ENCODE measurements around the gene C1orf159.
"Not testable (repeated sequence)": the region's sequence is repeated elsewhere in the genome, so short reads cannot be mapped to it uniquely, and the experiment has no call there.

The C1orf159 gene

GRCh38 chr1:1157426-1157913, 41.6 kb upstream of the C1orf159 start:
- Histone ChIP-seq H3K27me3 (peaks cover 6% of the 10 kb centered on the region), H3K36me3 (no peaks in the 10 kb centered on the region), H3K4me1 (ENCODE audit: control insufficient read depth in 1 of 2, insufficient read depth in 1 of 2, low read depth in 1 of 2, low read length in 1 of 2) (peaks cover 8% of the 10 kb centered on the region in 2 experiments), H3K27ac (peak overlapping the region; percentile 85), H3K4me3 (ENCODE audit: low read depth in 1 of 2, low read length in 1 of 2) (peak overlapping the region; percentile 90 to 91), H3K9me3 (no peaks in the 10 kb centered on the region)
- TF ChIP-seq, protein P1, sequence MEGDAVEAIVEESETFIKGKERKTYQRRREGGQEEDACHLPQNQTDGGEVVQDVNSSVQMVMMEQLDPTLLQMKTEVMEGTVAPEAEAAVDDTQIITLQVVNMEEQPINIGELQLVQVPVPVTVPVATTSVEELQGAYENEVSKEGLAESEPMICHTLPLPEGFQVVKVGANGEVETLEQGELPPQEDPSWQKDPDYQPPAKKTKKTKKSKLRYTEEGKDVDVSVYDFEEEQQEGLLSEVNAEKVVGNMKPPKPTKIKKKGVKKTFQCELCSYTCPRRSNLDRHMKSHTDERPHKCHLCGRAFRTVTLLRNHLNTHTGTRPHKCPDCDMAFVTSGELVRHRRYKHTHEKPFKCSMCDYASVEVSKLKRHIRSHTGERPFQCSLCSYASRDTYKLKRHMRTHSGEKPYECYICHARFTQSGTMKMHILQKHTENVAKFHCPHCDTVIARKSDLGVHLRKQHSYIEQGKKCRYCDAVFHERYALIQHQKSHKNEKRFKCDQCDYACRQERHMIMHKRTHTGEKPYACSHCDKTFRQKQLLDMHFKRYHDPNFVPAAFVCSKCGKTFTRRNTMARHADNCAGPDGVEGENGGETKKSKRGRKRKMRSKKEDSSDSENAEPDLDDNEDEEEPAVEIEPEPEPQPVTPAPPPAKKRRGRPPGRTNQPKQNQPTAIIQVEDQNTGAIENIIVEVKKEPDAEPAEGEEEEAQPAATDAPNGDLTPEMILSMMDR (IDR thresholded peaks at IDR 0.05): no peak

DNA sequence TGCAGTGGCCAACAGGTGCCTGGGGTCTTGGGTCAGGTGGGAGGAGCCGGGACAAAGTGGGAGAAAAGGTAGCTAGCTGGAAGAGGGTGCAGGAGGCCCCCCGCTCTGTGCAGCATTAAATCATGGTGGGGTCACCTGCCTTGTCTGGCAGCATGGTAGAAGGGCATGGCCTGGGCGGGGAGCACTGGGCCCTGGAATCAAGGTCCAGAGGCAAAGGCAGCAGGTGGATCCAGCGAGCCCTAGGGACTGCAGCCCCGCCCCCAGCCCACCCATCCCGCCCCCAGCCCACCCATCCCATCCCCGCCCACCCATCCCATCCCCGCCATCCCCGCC, 41.1 kb upstream of the C1orf159 start:
- TF ChIP-seq, protein P1 (IDR thresholded peaks at IDR 0.05): no peak
- Histone ChIP-seq H3K4me1 (ENCODE audit: control insufficient read depth in 1 of 2, insufficient read depth in 1 of 2, low read depth in 1 of 2, low read length in 1 of 2) (peaks cover 8% of the 10 kb centered on the region in 2 experiments), H3K27ac (no peak overlapping the region), H3K4me3 (ENCODE audit: low read depth in 1 of 2, low read length in 1 of 2) (no peak overlapping the region), H3K27me3 (peaks cover 1% of the 10 kb centered on the region), H3K9me3 (no peaks in the 10 kb centered on the region), H3K36me3 (no peaks in the 10 kb centered on the region)

GRCh38 chr1:1156140-1157032, 40.5 kb upstream of the C1orf159 start:
- Histone ChIP-seq H3K4me3 (ENCODE audit: low read depth in 1 of 2, low read length in 1 of 2) (no peak overlapping the region), H3K9me3 (no peaks in the 10 kb centered on the region), H3K27me3 (no peaks in the 10 kb centered on the region), H3K27ac (no peak overlapping the region), H3K36me3 (no peaks in the 10 kb centered on the region), H3K4me1 (ENCODE audit: control insufficient read depth in 1 of 2, insufficient read depth in 1 of 2, low read depth in 1 of 2, low read length in 1 of 2) (peaks cover 8% of the 10 kb centered on the region in 2 experiments)
- TF ChIP-seq, protein P1 (IDR thresholded peaks at IDR 0.05): no peak

- H3K36me3 ChIP-seq: no peaks in the 10 kb centered on the region
- no peaks in the 10 kb centered on the region for H3K27me3 ChIP-seq
- TF ChIP-seq, protein P1 (IDR thresholded peaks at IDR 0.05): no peak
- H3K27ac ChIP-seq: no peak overlapping the region
- no peak overlapping the region for H3K4me3 ChIP-seq (ENCODE audit: low read depth in 1 of 2, low read length in 1 of 2)
- no peaks in the 10 kb centered on the region for H3K9me3 ChIP-seq
- H3K4me1 ChIP-seq (ENCODE audit: control insufficient read depth in 1 of 2, insufficient read depth in 1 of 2, low read depth in 1 of 2, low read length in 1 of 2): peaks cover 8% of the 10 kb centered on the region in 2 experiments
Measured at GRCh38 chr1:1155258-1155657, 39.4 kb upstream of the C1orf159 start.

DNA sequence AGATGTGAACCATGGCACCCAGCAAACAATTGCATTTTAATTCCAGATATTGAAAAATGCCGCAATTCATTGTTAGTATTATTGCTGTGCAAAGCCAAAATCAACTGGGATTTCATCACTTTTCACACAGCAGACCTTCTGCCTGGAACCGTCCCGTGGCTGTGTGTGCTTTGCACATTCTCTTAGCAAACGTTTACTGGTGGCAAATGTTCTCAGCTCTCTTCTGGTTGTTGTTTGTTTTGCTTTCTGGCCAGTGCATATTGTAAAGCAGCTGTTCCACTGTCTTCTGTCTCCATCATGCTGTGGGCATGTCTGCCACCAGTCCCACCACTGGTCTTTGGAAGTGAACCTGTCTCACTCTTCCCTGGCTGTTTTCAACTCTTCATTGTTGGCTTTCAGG, 38.0 kb upstream of the C1orf159 start:
- Histone ChIP-seq H3K4me3 (ENCODE audit: low read depth in 1 of 2, low read length in 1 of 2) (no peak overlapping the region), H3K4me1 (ENCODE audit: control insufficient read depth in 1 of 2, insufficient read depth in 1 of 2, low read depth in 1 of 2, low read length in 1 of 2) (peaks cover 8% of the 10 kb centered on the region in 2 experiments), H3K36me3 (no peaks in the 10 kb centered on the region), H3K27me3 (no peaks in the 10 kb centered on the region), H3K27ac (no peak overlapping the region), H3K9me3 (no peaks in the 10 kb centered on the region)
- TF ChIP-seq, protein P1 (IDR thresholded peaks at IDR 0.05): no peak

DNA sequence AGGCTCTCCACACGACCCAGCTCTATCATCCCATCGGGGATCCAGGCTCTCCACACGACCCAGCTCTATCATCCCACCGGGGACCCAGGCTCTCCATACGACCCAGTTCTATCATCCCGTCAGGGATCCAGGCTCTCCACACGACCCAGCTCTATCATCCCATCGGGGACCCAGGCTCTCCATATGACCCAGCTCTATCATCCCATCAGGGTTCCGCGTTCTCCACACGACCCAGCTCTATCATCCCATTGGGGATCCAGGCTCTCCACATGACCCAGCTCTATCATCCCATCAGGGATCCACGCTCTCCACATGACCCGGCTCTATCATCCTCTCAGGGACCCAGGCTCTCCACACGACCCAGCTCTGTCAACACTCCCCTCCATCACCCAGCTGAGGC, 37.3 kb upstream of the C1orf159 start:
- H3K27me3 ChIP-seq; H3K27ac ChIP-seq; H3K36me3 ChIP-seq; H3K4me1 ChIP-seq (ENCODE audit: control insufficient read depth in 1 of 2, insufficient read depth in 1 of 2, low read depth in 1 of 2, low read length in 1 of 2); H3K4me3 ChIP-seq (ENCODE audit: low read depth in 1 of 2, low read length in 1 of 2); H3K9me3 ChIP-seq: not testable (repeated sequence)

GRCh38 chr1:1152431-1152830, 36.5 kb upstream of the C1orf159 start:
- H3K36me3 ChIP-seq; H3K9me3 ChIP-seq; H3K4me1 ChIP-seq (ENCODE audit: control insufficient read depth in 1 of 2, insufficient read depth in 1 of 2, low read depth in 1 of 2, low read length in 1 of 2); H3K4me3 ChIP-seq (ENCODE audit: low read depth in 1 of 2, low read length in 1 of 2); H3K27ac ChIP-seq; H3K27me3 ChIP-seq: not testable (repeated sequence)

All from neutrophil (primary cell).